OCI-M1 (cell line): Measurements from ENCODE around the gene RALGAPA1.
"Not testable (repeated sequence)": the region's sequence is repeated elsewhere in the genome, so short reads cannot be mapped to it uniquely, and the experiment has no call there.

Experiments
- DNase-seq: peaks from one replicate; lab custom pipeline; 2025; lab: John Stamatoyannopoulos, UW

Gene RALGAPA1

DNA sequence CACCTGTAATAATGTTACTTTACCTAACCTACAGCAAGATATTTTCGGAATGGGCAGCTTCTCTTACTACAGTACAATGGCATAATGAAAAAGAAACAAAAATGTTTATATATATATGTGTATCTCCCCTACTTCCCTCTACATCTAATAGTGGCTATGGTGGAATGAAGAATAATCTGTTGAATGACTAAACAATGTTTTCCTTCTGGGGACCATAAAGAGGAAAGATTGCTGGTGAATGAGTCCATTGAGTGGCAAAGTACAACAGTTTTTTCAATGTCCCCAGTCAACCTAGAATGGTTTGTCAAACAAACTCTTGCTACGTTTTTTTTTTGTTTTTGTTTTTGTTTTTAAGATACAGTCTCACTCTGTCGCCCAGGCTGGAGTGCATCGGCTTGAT lies 47.2 kb downstream of the RALGAPA1 start:
- no peak for DNase-seq

DNA sequence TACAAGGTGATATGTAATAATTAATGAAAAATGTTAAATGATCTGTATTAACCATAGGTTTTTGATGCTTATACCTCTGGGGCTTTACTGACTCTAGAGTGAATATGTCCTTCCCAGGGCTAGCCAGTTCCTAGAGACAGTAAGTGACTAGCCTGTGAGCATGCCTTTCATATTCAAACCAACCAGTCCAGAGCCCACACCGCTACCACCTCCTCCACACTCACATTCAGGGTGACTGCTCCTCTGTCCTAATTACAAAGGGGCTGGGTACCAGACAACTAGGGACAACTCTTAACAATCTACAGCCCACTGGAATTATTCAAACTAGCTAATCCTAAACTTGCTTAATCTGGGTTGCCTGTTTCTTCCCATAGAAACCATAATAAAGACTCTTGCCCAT lies 49.0 kb downstream of the RALGAPA1 start:
- no peak for DNase-seq

DNA sequence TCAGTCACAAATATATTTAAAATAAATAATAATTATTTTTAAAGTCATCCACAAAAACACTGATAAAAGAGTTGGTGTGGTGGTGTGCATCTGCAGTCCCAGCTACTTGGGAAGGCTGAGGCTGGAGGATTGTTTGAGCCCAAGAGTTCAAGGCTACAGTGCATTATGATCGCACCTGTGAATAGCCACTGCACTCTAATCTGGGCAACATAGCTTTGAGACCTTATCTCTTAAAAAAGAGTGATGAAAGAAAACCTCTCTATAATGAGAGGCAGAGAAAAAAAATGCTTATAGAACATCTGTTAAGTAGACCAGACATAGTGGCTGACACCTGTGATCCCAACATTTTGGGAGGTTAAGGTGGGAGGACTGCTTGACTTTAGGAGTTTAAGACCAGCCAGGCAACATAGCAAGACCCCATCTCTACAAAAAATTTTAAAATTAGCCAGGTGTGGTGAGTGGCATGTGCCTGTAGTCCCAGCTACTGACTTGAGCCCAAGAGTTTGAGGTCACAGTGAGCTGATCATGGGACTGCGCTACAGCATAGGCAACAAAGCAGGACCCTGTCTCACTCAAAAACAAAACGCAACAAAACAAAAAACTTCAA lies 50.5 kb downstream of the RALGAPA1 start:
- DNase-seq = no peak

DNA sequence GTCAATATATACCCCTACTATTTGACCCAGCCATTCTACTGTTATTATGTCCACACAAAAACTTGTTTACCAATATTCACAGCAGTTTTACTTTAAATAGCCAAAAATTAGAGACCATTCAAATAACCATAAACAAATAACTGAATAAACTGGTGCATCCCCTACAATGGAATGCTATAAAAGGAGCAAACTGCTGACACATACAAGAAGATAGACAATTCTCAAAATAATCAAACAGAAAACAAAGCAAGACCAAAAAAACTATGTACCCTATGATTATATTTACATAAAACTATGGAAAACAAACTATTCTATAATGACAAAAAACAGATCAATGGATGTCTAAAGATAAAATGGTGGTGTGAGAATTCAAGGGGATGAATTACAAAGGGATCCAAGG lies 54.4 kb downstream of the RALGAPA1 start:
- DNase-seq = no peak

DNA sequence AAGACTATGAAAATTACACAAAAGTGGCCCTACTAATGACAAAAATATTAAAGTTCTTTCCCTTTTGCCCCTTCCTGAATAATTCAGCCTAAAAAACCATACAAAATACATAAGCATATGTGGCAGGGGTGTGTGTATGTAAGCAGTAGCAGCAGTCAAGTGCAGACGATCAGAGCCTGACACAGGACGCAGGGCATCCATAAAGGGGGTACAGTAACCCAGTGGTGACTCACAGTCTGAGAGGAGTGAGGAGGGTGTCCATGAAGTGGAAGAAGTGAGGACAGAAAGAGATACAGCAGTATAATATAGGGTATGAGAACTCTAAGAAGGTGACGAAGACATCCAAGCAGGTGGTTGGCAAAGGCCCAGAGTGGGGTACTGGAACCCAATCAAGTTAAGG lies 56.7 kb downstream of the RALGAPA1 start:
- no peak for DNase-seq

DNA sequence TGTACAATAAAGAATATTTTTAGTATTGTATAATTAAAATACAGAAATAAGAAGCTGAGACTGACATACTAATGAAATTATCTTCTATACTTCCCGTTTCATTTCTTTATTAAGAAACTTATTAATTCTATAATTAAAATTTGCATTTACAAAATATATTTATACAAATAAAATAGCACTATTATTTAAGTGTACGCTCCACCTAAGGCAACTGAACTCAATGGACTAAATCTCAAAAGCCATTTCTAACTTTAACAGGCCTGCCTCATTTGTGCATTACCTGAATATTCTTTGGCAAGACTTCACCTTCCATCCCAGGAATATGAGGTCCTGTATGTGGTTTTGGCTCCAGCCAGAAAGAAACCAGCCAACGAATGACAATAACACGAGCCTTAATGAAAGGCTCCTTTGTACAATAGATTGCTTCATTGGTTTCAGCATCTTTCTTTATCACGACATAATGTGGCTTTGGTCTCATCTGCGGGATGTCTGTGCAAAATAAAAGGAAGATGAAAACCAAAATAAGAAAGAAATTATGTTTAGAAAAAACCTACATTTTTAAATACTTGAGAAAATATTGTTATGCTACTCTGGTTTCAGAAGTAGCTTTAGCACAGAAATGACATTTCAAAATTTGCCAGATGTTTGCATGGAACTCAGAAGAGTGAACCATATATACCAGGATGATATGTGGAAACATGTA lies 58.7 kb downstream of the RALGAPA1 start:
- no peak for DNase-seq

DNA sequence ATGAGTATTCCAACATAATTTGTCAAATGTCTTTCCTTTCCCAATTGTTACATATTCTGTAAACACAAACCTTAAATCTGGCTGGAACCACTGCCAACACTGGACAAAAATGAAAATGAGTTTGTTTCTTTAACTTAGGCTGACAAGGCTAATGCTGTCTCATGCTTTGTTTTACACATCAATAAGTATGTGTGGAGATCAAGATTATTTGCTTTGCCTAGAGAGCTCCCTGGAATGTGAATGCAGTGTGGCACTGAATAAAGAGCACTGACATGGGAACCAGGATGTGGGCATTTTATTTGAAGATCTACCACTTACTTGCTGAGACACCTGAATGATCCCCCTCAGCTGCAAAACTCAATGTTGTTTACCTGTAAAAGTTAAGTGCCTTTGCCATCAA lies 61.7 kb downstream of the RALGAPA1 start:
- no peak for DNase-seq

DNA sequence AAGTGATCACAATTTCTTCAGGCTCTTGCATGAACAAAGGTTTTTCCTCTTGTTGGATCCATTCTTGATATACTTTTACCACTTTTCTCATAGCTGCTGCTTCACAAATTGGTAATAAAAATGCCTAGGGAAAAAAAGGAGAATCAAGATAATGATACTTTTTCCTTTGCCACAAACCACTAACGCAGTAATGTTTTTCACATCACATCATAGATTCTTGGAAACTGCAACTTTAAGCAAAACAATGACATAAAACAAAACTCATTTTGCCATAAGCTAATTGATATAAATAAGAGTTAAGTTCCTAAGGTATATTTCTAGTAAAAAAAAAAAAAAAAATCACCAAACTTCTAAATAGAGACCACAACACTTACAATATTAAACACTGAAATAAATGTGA lies 66.7 kb downstream of the RALGAPA1 start:
- peak; percentile 3 for DNase-seq

DNA sequence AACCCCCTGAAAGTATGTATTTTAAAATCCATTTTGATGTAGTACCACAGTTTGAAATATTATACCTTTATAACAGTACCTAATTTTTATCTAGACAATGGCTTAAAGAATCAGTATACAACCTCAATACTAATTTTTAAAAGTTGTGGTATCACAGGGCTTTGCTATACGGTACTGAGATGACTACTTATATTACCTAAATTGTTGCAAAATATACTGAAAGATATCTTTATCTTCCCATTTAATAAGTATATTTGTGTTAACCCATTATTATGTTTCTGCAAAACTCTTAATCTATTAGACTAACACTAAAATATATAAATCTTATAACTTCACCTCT lies 67.1 kb downstream of the RALGAPA1 start:
- no peak for DNase-seq

DNA sequence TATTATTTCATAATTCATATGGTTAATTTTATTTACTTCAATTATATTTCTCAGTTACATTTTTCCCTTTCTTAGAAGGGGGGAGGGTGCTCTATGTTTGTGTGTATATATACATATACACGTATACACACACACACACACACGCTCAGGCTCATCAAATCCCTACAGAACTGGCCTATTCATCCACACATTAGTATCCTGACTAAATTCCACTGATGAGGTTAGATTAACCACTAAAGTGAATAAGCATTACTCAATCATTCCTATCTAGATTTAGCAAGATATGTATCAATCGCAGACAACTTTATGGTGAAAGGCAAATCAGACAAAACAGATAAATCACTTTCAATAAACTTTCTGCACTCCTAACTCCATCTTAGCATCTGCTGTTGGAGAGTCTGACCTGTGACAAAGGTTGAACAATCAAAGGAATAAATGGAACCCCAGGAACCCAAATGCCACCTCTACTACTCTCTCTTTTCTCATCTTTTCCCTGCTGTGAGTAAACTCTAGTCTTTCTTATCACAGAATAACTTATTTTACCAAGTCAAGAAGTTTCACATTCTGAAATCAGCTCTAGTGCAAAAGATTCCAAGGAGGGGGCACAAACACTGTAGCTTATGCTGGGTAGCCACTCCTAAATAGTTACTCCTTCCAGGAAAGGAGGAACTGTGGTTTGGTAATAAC lies 67.6 kb downstream of the RALGAPA1 start:
- DNase-seq = no peak

DNA sequence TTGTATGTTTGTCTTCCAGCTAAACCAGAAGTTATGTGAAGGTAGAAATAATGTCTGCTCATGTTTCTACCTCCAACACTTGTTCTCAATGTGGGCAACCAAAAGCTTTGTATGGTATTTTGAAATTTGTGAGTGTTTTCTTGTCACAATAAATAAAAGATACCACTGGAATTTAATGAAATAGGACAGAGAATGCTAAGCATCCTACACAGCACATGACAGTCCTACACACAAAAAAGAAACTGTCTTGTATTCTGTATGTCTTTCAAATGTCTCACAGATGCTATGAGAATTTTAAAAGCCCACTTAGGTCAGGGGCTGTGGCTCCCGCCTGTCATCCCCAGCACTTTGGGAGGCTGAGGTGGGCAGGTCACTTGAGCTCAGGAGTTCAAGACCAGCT lies 68.9 kb downstream of the RALGAPA1 start:
- no peak for DNase-seq

DNA sequence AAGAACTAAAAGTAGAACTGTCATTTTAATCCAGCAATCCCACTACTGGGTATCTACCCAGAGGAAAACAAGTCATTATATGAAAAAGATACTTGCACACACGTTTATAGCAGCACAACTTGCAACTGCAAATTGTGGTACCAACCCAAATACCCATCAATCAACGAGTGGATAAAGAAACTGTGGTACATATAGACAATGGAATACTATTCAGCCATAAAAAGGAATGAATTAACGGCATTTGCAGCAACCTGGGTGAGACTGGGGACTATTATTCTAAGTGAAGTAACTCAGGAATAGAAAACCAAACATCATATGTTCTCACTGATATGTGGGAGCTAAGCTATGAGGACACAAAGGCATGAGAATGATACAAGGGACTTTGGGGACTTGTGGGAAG lies 73.9 kb downstream of the RALGAPA1 start:
- not testable (repeated sequence) for DNase-seq

DNA sequence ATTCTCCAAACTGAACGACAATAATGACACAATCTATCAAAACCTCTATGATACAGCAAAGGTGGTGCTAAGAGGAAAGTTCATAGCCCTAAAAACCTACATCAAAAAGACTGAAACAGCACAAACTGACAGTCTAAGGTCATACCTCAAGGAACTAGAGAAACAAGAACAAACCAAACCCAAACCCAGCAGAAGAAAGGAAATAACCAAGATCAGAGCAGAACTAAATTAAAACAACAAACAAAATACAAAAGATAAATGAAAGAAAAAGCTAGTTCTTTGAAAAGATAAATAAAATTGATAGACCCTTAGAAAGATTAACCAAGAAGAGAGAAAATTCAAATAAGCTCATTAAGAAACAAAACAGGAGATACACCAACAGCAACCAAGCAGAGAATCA lies 75.6 kb downstream of the RALGAPA1 start:
- DNase-seq = not testable (repeated sequence)

DNA sequence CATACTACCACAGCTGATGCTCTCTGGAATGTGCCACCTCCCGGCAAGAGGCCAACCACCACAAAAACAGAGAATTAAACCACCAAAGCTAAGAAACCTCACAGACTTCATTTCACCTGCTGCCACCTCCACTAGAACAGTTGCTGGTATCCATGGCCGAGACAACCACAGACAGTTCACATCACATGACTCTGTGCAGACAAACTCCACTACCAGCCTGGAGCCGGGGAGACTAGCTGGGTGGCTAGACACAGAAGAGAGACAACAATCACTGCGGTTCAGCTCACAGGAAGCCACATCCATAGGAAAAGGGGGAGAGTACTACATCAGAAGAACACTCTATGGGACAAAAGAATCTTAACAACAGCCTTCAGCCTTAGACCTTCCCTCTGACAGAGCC lies 78.2 kb downstream of the RALGAPA1 start:
- DNase-seq = no peak

DNA sequence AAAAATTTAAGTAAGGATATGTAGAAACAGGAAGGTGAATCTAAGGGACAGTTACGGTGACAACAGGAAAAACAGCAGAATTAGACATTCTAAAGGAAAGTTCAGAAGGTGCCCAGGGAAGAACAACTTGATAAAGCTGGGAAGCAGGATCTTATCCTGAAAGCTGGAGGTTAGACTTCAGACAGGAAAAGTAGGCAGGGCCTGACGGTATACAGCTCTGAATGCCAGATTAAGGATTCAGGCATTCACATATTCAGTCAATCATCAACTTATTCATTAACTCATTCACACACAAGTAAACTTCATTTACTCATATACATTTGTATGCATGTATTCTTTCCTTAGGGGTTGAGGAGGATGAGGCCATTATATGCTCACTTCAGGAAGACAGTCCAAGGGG lies 81.3 kb downstream of the RALGAPA1 start:
- DNase-seq = no peak

DNA sequence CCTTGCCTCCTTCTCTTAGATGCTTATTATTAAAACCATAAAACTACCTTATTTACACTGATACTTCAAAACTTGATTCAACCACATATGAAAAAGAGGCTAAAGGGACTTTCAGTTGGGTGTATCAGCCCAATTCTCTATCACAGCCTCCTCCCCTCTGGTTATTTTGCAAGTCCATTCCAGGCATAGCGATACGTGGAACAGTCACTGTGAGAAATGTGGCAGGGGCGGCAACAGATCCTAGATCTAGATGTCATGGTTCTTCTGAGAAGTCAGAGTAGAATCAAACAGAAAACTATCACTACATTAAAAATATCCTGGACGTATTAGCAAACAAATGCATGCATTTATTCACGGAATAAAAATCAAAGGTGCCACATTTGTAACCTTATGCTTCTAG lies 83.2 kb downstream of the RALGAPA1 start:
- DNase-seq = no peak

DNA sequence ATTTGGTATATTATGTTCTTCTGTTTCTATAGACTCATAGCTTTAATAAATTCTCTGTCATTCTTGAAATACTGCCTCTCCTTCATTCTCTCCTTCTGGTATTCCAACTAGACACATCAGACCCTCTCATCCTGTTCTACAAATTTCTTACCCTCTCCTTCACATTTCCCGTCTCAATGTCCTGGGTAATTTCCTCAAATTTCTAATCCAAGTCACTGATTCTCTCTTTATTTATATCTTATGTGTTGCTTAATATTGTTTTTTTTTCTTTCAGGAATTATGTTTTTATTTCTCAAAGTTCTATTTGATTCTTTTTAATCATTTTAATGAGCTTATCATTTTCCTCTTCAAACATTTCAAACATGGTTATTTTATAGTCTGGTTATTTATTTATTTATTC lies 94.0 kb downstream of the RALGAPA1 start:
- no peak for DNase-seq

DNA sequence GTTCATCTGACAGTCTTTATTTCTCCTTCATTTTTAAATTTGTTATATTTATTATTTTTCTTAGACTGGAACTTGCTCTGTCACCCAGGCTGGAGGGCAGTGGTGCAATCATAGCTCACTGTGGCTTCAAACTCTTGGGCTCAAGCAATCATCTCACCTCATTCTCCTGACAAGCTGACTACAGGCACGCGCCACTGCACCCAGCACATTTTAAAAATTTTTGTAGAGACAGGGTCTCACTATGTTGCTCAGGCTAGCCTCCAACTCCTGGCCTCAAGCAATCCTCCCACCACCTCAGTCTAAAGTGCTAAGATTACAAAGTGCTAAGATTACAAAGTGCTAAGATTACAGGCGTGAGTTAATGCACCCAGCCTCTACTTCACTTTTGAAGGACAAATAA lies 96.6 kb downstream of the RALGAPA1 start:
- DNase-seq = no peak

DNA sequence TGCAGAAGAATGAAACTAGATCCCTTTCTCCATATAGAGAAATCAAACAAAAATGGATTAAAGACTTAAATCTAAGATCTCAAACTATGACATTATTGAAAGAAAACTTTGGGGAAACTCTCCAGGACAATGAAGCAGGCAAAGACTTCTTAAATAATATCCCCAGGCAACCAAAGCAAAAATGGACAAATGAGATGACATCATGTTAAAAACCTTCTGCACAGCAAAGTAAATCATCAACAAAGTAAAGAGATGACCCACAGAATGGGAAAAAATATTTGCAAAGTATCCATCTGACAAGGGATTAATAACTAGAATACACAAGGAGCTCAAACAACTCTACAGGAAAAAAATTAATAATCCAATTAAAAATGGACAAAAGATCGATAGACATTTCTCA lies 101.0 kb downstream of the RALGAPA1 start:
- no peak for DNase-seq

DNA sequence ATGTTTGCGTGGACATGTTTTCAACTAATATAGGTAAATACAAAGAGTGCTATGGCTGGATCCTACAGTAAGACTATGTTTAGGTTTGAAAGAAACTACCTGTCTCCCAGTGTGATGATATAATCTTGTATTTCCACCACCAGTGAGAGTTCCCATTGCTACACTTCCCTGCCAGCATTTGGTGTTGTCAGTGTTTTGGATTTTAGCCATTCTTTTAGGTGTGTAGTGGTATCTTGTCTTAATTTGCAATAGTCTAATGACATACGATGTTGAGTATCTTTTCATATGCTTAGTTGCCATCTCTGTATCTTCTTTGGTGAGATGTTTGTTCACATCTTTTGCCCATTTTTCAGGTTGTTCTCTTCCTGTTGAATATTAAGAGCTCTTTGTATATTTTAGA lies 103.5 kb downstream of the RALGAPA1 start:
- DNase-seq = no peak

DNA sequence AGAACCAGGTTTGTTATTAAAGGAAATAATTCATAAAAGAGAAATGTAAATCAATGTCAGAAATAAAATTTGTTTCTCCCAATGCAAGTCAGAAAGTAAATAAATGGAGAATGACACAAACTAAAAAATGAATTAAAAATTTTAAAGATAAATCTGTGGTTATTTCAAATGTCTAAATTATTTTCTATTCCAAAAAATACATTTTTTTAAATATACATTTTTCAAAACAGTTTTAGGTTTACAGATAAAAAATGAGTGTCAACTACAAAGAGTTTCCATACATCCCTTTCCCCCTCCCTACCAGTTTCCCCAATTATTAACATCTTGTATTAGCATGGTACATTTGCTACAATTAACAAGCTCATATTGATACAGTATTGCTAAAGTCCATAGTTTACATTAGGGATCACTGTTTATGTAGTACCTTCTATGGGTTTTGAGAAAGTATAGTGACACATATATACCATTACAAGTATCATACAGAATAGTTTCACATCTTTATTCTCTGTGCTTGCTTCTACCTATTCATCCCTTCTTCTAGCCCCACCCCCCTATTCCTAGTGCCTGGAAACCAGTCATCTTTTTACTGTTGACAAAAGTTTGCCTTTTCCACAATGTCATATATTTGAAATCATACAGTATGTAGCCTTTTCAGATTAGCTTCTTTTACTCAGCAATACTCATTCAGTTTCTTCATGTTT lies 104.2 kb downstream of the RALGAPA1 start:
- no peak for DNase-seq

DNA sequence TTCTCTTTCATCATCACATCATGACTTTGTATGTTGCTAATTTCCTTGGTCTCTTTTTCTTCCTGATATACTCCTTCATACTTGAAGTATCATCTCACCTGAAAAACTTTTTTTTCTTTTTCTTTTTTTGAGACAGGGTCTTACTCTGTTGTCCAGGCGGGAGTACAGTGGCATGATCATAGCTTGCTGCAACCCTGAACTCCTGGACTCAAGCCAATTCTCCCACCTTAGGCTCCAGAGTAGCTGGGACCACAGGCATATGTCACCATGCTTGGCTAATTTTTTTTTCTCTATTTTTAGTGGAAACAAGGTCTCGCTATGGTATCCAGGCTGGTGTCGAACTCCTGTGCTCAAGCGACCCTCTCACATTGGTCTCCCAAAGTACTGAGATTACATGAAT lies 107.6 kb downstream of the RALGAPA1 start:
- DNase-seq = no peak

DNA sequence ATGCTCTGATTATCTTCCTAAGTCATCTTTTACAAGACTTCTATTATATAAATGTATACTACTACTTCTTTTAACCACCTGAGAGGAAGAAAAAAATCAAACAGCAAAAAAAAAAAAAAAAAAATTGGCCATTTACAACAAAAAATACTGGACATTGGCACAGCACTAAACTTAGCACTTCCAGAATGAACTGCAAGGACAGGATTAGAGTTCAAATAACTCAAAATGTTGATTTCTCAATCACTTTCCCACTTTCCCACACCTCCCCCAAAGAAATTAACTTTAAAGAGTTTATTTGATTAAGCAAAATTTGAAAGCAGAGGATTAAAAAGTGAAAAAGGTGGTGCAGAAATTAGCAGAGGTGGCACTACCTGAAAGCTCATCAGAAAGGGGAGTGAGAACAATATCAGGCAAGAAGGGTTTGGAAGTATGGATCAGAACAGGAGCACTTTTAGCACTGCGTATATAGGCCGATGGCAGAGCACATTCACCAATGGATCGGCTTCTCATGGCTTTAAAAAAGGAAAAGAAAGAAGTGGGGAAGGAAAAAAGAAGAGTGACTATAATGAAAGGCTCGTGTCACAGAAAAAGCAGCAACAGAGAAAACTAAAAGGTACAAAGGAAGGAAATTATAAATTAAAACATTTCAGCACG lies 109.2 kb downstream of the RALGAPA1 start:
- no peak for DNase-seq
